Fibroblast of villous mesenchyme (primary cell): Measurements from ENCODE around the gene GPX1. TPM values are rescaled to one million over a fixed set of nuclear protein-coding genes. Genes with fewer than 3 reads are reported as not detected.

Experiments
- DNase-seq: peaks from one replicate; pipeline ENCODE4 v3.0.0-alpha.2; 2010; ENCODE audit warnings: low read depth
- H3K4me3 ChIP-seq: 2 replicates; pipeline ENCODE4 v1.5.1; 2011; ENCODE audit warnings: low read depth, mild to moderate bottlenecking, low read length
- CTCF ChIP-seq: IDR thresholded peaks from 2 replicates; pipeline ENCODE4 v1.5.1; 2012; ENCODE audit warnings: low read depth, mild to moderate bottlenecking, low read length; ENCODE audit not compliant: insufficient read depth
- total RNA-seq: library from RNA; depleted of rRNA; stranded (reverse); fragments of >200 nt; gene quantifications from 2 replicates; pipeline ENCODE4 v1.2.3, GENCODE V29; 2012

Gene GPX1
- total RNA-seq, 1 donor = 198 TPM

- DNase-seq = peak; percentile 85
- H3K4me3 ChIP-seq = no peak overlapping the region
- no peak for TF ChIP-seq CTCF
These were observed 20.2 kb upstream of the GPX1 start for GRCh38 chr3:49378249-49378895.

GRCh38 chr3:49377483-49377882, 19.3 kb upstream of the GPX1 start:
- no peak overlapping the region for H3K4me3 ChIP-seq
- TF ChIP-seq CTCF = no peak
- peak; percentile 52 for DNase-seq

GRCh38 chr3:49371946-49372345, 13.8 kb upstream of the GPX1 start:
- no peak for TF ChIP-seq CTCF
- no peak for DNase-seq
- H3K4me3 ChIP-seq = no peak overlapping the region

GRCh38 chr3:49370585-49371290, 12.6 kb upstream of the GPX1 start:
- no peak overlapping the region for H3K4me3 ChIP-seq
- no peak for TF ChIP-seq CTCF
- no peak for DNase-seq

GRCh38 chr3:49362561-49362960, 4.4 kb upstream of the GPX1 start:
- TF ChIP-seq CTCF = no peak
- no peak overlapping the region for H3K4me3 ChIP-seq
- peak; percentile 53 for DNase-seq

- no peak overlapping the region for H3K4me3 ChIP-seq
- DNase-seq = peak; percentile 35
- TF ChIP-seq CTCF = no peak
These were observed 1.5 kb upstream of the GPX1 start for GRCh38 chr3:49359623-49360022.
